IMR-90 (cell line): Measurements from ENCODE around the gene TAPT1. TPM values are rescaled to one million over a fixed set of nuclear protein-coding genes. Genes with fewer than 3 reads are reported as not detected.

Source experiments
- ATAC-seq: fragments of 200-7000 bp; cut with Tn5 transposase; 2 replicates; pipeline ENCODE4 v1.9.1; 2020; ENCODE audit warnings: low read depth, mild to moderate bottlenecking, moderate library complexity
- BruUV-seq: library from RNA; stranded (reverse); fragments of 400-500 nt; replicated peaks from 2 replicates; lab custom pipeline; 2021; lab: Mats Ljungman, UMichigan
- CTCF ChIA-PET: fragments of 300-600 bp; formaldehyde crosslinking; extraction: SDS; loops from one replicate; lab custom pipeline; 2021; ENCODE audit warnings: antibody characterized with exemption; lab: Yijun Ruan, JAX
- POLR2A ChIA-PET: fragments of 300-600 bp; sonication (Branson Sonifier 250); formaldehyde crosslinking; loops from one replicate; lab custom pipeline; 2022; ENCODE audit warnings: antibody characterized with exemption; ENCODE audit not compliant: unreplicated experiment; lab: Charles Lee
- DNase-seq: peaks from one replicate; pipeline ENCODE4 v3.0.0; 2013
- H2AFZ ChIP-seq: replicated peaks from 2 replicates; pipeline ENCODE3; 2013; ENCODE audit warnings: low read length, mild to moderate bottlenecking; ENCODE audit not compliant: poor library complexity
- H2AK5ac ChIP-seq: 2 replicates; pipeline ENCODE4 v1.6.1; 2013; ENCODE audit warnings: low read depth, low read length, inconsistent platforms
- H2AK9ac ChIP-seq: replicated peaks from 2 replicates; pipeline ENCODE3; 2013; ENCODE audit warnings: mild to moderate bottlenecking, low read depth, low read length, moderate library complexity; ENCODE audit not compliant: poor library complexity
- H2BK120ac ChIP-seq: 2 replicates; pipeline ENCODE4 v1.6.1; 2013; ENCODE audit warnings: low read depth, low read length, inconsistent platforms
- H2BK15ac ChIP-seq: 3 replicates; pipeline ENCODE4 v1.6.1; 2013; ENCODE audit warnings: low read depth, low read length, inconsistent platforms
- H2BK20ac ChIP-seq: 2 replicates; pipeline ENCODE4 v1.6.1; 2013; ENCODE audit warnings: low read depth, mild to moderate bottlenecking, inconsistent platforms, low read length, moderate library complexity
- H2BK5ac ChIP-seq: 2 replicates; pipeline ENCODE4 v1.6.1; 2013; ENCODE audit warnings: mild to moderate bottlenecking, low read depth, low read length, inconsistent platforms; ENCODE audit not compliant: poor library complexity, severe bottlenecking
- H3K14ac ChIP-seq: replicated peaks from 2 replicates; pipeline ENCODE4 v1.6.1; 2013; ENCODE audit warnings: low read depth, low read length, inconsistent platforms
- H3K18ac ChIP-seq: 2 replicates; pipeline ENCODE4 v1.6.1; 2013; ENCODE audit warnings: low read depth, low read length, control low read depth
- H3K23ac ChIP-seq: 2 replicates; pipeline ENCODE4 v1.6.1; 2013; ENCODE audit warnings: low read depth, low read length, inconsistent platforms
- H3K27ac ChIP-seq: 2 replicates; pipeline ENCODE4 v1.5.1; 2013; ENCODE audit warnings: mild to moderate bottlenecking, control low read depth, low read length; ENCODE audit not compliant: insufficient read depth
- H3K27me3 ChIP-seq: 2 replicates; pipeline ENCODE4 v1.6.1; 2013; ENCODE audit warnings: low read length; ENCODE audit not compliant: control insufficient read depth, insufficient read depth
- H3K36me3 ChIP-seq: 2 replicates; pipeline ENCODE4 v1.6.1; 2013; ENCODE audit warnings: low read length, mixed read lengths; ENCODE audit not compliant: control insufficient read depth, insufficient read depth
- H3K4ac ChIP-seq: 2 replicates; pipeline ENCODE4 v1.6.1; 2013; ENCODE audit warnings: low read depth, low read length, inconsistent platforms
- H3K4me1 ChIP-seq: 2 replicates; pipeline ENCODE4 v1.6.1; 2013; ENCODE audit warnings: low read length, mixed read lengths; ENCODE audit not compliant: control insufficient read depth, insufficient read depth
- H3K4me2 ChIP-seq: 2 replicates; pipeline ENCODE4 v1.6.1; 2013; ENCODE audit warnings: low read depth, mild to moderate bottlenecking, control low read depth, low read length, moderate library complexity
- H3K4me3 ChIP-seq: 2 replicates; pipeline ENCODE4 v1.5.1; 2013; ENCODE audit warnings: low read depth, mild to moderate bottlenecking, control low read depth, low read length, moderate library complexity; ENCODE audit not compliant: insufficient read depth
- H3K56ac ChIP-seq: 2 replicates; pipeline ENCODE4 v1.6.1; 2013; ENCODE audit warnings: low read length, inconsistent platforms; ENCODE audit not compliant: insufficient read depth; ENCODE audit errors: extremely low read depth
- H3K79me1 ChIP-seq, 2 experiments: 2 replicates each; pipeline ENCODE4 v1.6.1; 2013; ENCODE audit warnings: low read length in 2 of 2, inconsistent platforms in 1 of 2, low read depth in 1 of 2
- H3K9ac ChIP-seq: 2 replicates; pipeline ENCODE4 v1.6.1; 2013; ENCODE audit warnings: low read depth, low read length, control low read depth
- H3K9me1 ChIP-seq: 2 replicates; pipeline ENCODE4 v1.6.1; 2013; ENCODE audit warnings: low read length, inconsistent platforms; ENCODE audit not compliant: insufficient read depth
- H3K9me3 ChIP-seq: 2 replicates; pipeline ENCODE4 v1.6.1; 2013; ENCODE audit warnings: low read length; ENCODE audit not compliant: control insufficient read depth, insufficient read depth
- H4K20me1 ChIP-seq: 2 replicates; pipeline ENCODE4 v1.6.1; 2013; ENCODE audit warnings: low read length, inconsistent platforms; ENCODE audit not compliant: insufficient read depth
- H4K5ac ChIP-seq: 2 replicates; pipeline ENCODE4 v1.6.1; 2013; ENCODE audit warnings: mild to moderate bottlenecking, low read depth, low read length, control low read depth
- H4K8ac ChIP-seq, 2 experiments: 2 replicates each; pipeline ENCODE4 v1.6.1; 2013; ENCODE audit warnings: low read depth in 2 of 2, low read length in 2 of 2, control low read depth in 1 of 2, inconsistent platforms in 1 of 2
- H4K91ac ChIP-seq: 2 replicates; pipeline ENCODE4 v1.6.1; 2013; ENCODE audit warnings: low read depth, low read length, inconsistent platforms; ENCODE audit not compliant: insufficient read depth
- BHLHE40 ChIP-seq: fragments of 150-350 bp; IDR thresholded peaks from 2 replicates; pipeline ENCODE4 v1.6.1; 2016; ENCODE audit warnings: mild to moderate bottlenecking, low read depth, low read length
- CHD1 ChIP-seq: IDR thresholded peaks from 2 replicates; pipeline ENCODE4 v1.6.1; 2012; ENCODE audit warnings: low read depth, low read length, improper control_type of control experiment
- FOS ChIP-seq: fragments of 150-350 bp; IDR thresholded peaks from 2 replicates; pipeline ENCODE4 v1.6.1; 2016; ENCODE audit warnings: low read depth, low read length
- MAFK ChIP-seq: IDR thresholded peaks from 2 replicates; pipeline ENCODE4 v1.6.1; 2012; ENCODE audit warnings: low read depth, low read length, improper control_type of control experiment
- MAZ ChIP-seq: IDR thresholded peaks from 2 replicates; pipeline ENCODE4 v1.6.1; 2012; ENCODE audit warnings: low read depth, mild to moderate bottlenecking, low read length, improper control_type of control experiment, moderate library complexity, borderline replicate concordance
- MXI1 ChIP-seq: IDR thresholded peaks from 2 replicates; pipeline ENCODE4 v1.6.1; 2012; ENCODE audit warnings: low read depth, mild to moderate bottlenecking, low read length, moderate library complexity, borderline replicate concordance
- NFE2L2 ChIP-seq: fragments of 150-350 bp; IDR thresholded peaks from 2 replicates; pipeline ENCODE4 v1.6.1; 2016; ENCODE audit warnings: low read depth, mild to moderate bottlenecking, low read length
- POLR2A ChIP-seq: IDR thresholded peaks from 2 replicates; pipeline ENCODE4 v1.6.1; 2012; ENCODE audit warnings: mild to moderate bottlenecking, low read depth, low read length
- RAD21 ChIP-seq: IDR thresholded peaks from 2 replicates; pipeline ENCODE4 v1.6.1; 2012; ENCODE audit warnings: low read length, improper control_type of control experiment
- RFX5 ChIP-seq: IDR thresholded peaks from 2 replicates; pipeline ENCODE4 v1.8.0; 2012; ENCODE audit warnings: low read depth, mild to moderate bottlenecking, low read length, moderate library complexity
- SMC3 ChIP-seq: fragments of 150-350 bp; IDR thresholded peaks from 2 replicates; pipeline ENCODE4 v1.6.1; 2016; ENCODE audit warnings: low read depth, mild to moderate bottlenecking, antibody characterized with exemption, low read length, moderate library complexity
- WGBS, 2 experiments: methylation state at CpG; one replicate each; pipeline versions ENCODE4 v1.1.5 to v1.1.7; 2013; ENCODE audit warnings: missing lambda C conversion rate in 2 of 2; ENCODE audit not compliant: insufficient read length in 1 of 2; ENCODE audit errors: extremely low coverage in 2 of 2; 5-methylcytosine and 5-hydroxymethylcytosine counted together
- dilution Hi-C: fragments of 300-500 bp; cut with HindIII; formaldehyde crosslinking; loops from one replicate; pipeline ENCODE4 v1.14.3; 2018; ENCODE audit warnings: low sequenced_read_pairs; ENCODE audit not compliant: unreplicated experiment
- in situ Hi-C: fragments of 300-500 bp; cut with MboI; formaldehyde crosslinking; loops from 3 replicates; pipeline ENCODE4 v1.14.3; 2019; ENCODE audit warnings: low sequenced_read_pairs, inconsistent platforms, mixed read lengths
- intact Hi-C: fragments of 100-400 bp; cut with micrococcal nuclease; formaldehyde crosslinking; loops from 2 replicates; pipeline ENCODE4 v1.10.0; 2022
- polyA plus RNA-seq, 3 experiments: library from polyadenylated mRNA; depleted of rRNA; stranded (reverse); fragments of >200 nt; gene quantifications; 2 replicates each; pipeline ENCODE4 v1.2.3, GENCODE V29; 2012; ENCODE audit warnings: low replicate concordance in 1 of 3
- total RNA-seq: library from RNA; depleted of rRNA; stranded (reverse); fragments of >200 nt; gene quantifications from 2 replicates; pipeline ENCODE4 v1.2.3, GENCODE V29; 2012
- TF ChIP-seq, protein P1 (sequence below): fragments of 150-350 bp; IDR thresholded peaks from 2 replicates; pipeline ENCODE4 v1.6.1; 2017; ENCODE audit warnings: mild to moderate bottlenecking, antibody characterized with exemption, low read length, low read depth
- TF ChIP-seq, protein P2 (sequence below): conservative IDR thresholded peaks from 2 replicates; pipeline ENCODE4 v1.5.1; 2012; ENCODE audit warnings: mild to moderate bottlenecking, low read depth, low read length, improper control_type of control experiment
- TF ChIP-seq, protein P3 (sequence below): fragments of 150-350 bp; IDR thresholded peaks from 2 replicates; pipeline ENCODE4 v1.6.1; 2016; ENCODE audit warnings: low read depth, mild to moderate bottlenecking, low read length, moderate library complexity, borderline replicate concordance

Gene TAPT1
- total and polyA plus RNA-seq, 2 of the 4 experiments (the other 2 are of a cell fraction) = 5.6 to 12.2 TPM

DNA sequence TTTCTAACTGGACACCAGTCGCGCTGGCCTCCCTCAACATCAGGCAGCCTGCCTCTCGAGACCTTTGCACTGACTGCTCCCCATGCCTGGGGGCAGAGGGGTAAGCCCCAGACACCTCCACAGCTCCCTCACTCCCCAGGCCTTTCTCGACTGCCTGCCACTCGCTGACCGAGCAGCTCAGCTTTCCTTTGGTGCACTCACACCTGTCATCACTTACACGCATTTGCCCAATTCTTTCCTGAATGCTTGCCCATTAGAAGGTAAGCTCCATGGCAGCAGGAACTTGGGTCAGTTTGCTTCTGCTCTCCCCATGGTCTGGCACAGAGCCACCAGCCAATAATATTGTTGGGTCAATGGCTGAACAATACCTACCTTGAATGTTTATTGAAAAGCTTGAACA lies 110.3 kb downstream of the TAPT1 start:
- H4K91ac ChIP-seq = no peak overlapping the region
- DNase-seq (no peak), ATAC-seq (no peak)
- H3K18ac ChIP-seq = no peak overlapping the region
- CTCF ChIA-PET = interaction anchor here (1.0 kb wide), 1 partner anchor 13 kb away, joined by 4 read pairs; no protein-coding TSS in a partner anchor
- H3K9me1 ChIP-seq = peaks cover 4% of the 10 kb centered on the region; the same call in 1 of the 2 replicates
- no peak overlapping the region for H2AFZ ChIP-seq
- H3K27me3 ChIP-seq = peaks cover 10% of the 10 kb centered on the region
- in situ Hi-C loops (no loop called here), intact Hi-C loops (no loop called here), dilution Hi-C loops (no loop called here)
- POLR2A ChIA-PET = no interaction called here
- H2BK15ac ChIP-seq = no peak overlapping the region
- no peak overlapping the region for H3K56ac ChIP-seq
- H3K4me3 ChIP-seq = no peak overlapping the region
- H4K8ac ChIP-seq = no peak overlapping the region
- H3K36me3 ChIP-seq = no peaks in the 10 kb centered on the region
- H3K14ac ChIP-seq = no peak overlapping the region
- no peak overlapping the region for H3K4ac ChIP-seq
- H2AK9ac ChIP-seq = no peak overlapping the region
- no peak overlapping the region for H2BK5ac ChIP-seq
- no peak overlapping the region for H2AK5ac ChIP-seq
- no peak overlapping the region for H3K27ac ChIP-seq
- no peak overlapping the region for H3K9ac ChIP-seq
- H2BK120ac ChIP-seq = no peak overlapping the region
- H3K23ac ChIP-seq = no peak overlapping the region
- H4K5ac ChIP-seq = no peak overlapping the region
- WGBS, 2 experiments = 80% methylated on average over 5 of the region's 7 CpGs; no CpG with 5 or more reads in 1 of the 2 experiments
- no peaks in the 10 kb centered on the region for H4K20me1 ChIP-seq
- H3K9me3 ChIP-seq = no peaks in the 10 kb centered on the region
- no peak overlapping the region for H3K4me2 ChIP-seq
- H3K4me1 ChIP-seq = no peaks in the 10 kb centered on the region
- no peak overlapping the region for H2BK20ac ChIP-seq
- TF ChIP-seq MXI1 = no peak
- no peak for TF ChIP-seq MAZ
- no peak for TF ChIP-seq SMC3
- TF ChIP-seq, protein P1, sequence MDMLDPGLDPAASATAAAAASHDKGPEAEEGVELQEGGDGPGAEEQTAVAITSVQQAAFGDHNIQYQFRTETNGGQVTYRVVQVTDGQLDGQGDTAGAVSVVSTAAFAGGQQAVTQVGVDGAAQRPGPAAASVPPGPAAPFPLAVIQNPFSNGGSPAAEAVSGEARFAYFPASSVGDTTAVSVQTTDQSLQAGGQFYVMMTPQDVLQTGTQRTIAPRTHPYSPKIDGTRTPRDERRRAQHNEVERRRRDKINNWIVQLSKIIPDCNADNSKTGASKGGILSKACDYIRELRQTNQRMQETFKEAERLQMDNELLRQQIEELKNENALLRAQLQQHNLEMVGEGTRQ = no peak
- TF ChIP-seq, protein P2, sequence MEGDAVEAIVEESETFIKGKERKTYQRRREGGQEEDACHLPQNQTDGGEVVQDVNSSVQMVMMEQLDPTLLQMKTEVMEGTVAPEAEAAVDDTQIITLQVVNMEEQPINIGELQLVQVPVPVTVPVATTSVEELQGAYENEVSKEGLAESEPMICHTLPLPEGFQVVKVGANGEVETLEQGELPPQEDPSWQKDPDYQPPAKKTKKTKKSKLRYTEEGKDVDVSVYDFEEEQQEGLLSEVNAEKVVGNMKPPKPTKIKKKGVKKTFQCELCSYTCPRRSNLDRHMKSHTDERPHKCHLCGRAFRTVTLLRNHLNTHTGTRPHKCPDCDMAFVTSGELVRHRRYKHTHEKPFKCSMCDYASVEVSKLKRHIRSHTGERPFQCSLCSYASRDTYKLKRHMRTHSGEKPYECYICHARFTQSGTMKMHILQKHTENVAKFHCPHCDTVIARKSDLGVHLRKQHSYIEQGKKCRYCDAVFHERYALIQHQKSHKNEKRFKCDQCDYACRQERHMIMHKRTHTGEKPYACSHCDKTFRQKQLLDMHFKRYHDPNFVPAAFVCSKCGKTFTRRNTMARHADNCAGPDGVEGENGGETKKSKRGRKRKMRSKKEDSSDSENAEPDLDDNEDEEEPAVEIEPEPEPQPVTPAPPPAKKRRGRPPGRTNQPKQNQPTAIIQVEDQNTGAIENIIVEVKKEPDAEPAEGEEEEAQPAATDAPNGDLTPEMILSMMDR = no peak
- TF ChIP-seq CHD1 = no peak
- TF ChIP-seq RFX5 = no peak
- TF ChIP-seq, protein P3, sequence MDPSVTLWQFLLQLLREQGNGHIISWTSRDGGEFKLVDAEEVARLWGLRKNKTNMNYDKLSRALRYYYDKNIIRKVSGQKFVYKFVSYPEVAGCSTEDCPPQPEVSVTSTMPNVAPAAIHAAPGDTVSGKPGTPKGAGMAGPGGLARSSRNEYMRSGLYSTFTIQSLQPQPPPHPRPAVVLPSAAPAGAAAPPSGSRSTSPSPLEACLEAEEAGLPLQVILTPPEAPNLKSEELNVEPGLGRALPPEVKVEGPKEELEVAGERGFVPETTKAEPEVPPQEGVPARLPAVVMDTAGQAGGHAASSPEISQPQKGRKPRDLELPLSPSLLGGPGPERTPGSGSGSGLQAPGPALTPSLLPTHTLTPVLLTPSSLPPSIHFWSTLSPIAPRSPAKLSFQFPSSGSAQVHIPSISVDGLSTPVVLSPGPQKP = no peak
- TF ChIP-seq POLR2A = no peak
- TF ChIP-seq BHLHE40 = no peak
- TF ChIP-seq MAFK = no peak
- no peak for TF ChIP-seq NFE2L2
- TF ChIP-seq FOS = no peak
- TF ChIP-seq RAD21 = no peak
- no peaks in the 10 kb centered on the region for H3K79me1 ChIP-seq
- BruUV-seq = no TSS peak
